Psoas muscle (tissue), 8 donors: Measurements from ENCODE around the gene NAT16. TPM values are rescaled to one million over a fixed set of nuclear protein-coding genes. Genes with fewer than 3 reads are reported as not detected.
A peak's percentile ranks its signal among the peaks of the same experiment; 100 is the strongest.

Experiments
- ATAC-seq, 4 donors: fragments of 200-7000 bp; cut with Tn5 transposase; one replicate each; pipeline ENCODE4 v1.9.1; 2020; ENCODE audit warnings: moderate library complexity in 3 of 4, mild to moderate bottlenecking in 2 of 4
- DNase-seq, 2 donors: peaks; one replicate each; pipeline ENCODE4 v3.0.0-alpha.2; 2020
- H3K27ac ChIP-seq: fragments of 200-600 bp; one replicate; pipeline ENCODE4 v1.8.0; 2022
- H3K27me3 ChIP-seq, 3 donors: fragments of 200-600 bp in 1 of 3; one replicate each; pipeline versions ENCODE4 v1.6.1 to v1.8.0; 2013 to 2022; ENCODE audit warnings: low read length in 2 of 3, mild to moderate bottlenecking in 2 of 3, moderate library complexity in 1 of 3; ENCODE audit not compliant: insufficient read depth in 3 of 3
- H3K36me3 ChIP-seq, 2 donors: fragments of 200-600 bp in 1 of 2; one replicate each; pipeline versions ENCODE4 v1.6.1 to v1.8.0; 2013 to 2022; ENCODE audit warnings: low read depth in 1 of 2, mild to moderate bottlenecking in 1 of 2, moderate library complexity in 1 of 2; ENCODE audit not compliant: insufficient read depth in 1 of 2
- H3K4me1 ChIP-seq: fragments of 200-600 bp; one replicate; pipeline ENCODE4 v1.8.0; 2022
- H3K4me3 ChIP-seq: fragments of 200-600 bp; one replicate; pipeline ENCODE4 v1.8.0; 2022; ENCODE audit warnings: mild to moderate bottlenecking
- H3K9me3 ChIP-seq: fragments of 200-600 bp; one replicate; pipeline ENCODE4 v1.8.0; 2022
- WGBS, 3 donors: extraction: QIAGEN DNeasy Blood & Tissue Kit; methylation state at CpG; one replicate each; pipeline versions ENCODE4 v1.1.6 to v1.1.7; 2013; 5-methylcytosine and 5-hydroxymethylcytosine counted together
- intact Hi-C, 2 donors: fragments of 100-400 bp; cut with DNase I; formaldehyde crosslinking; loops; one replicate each; pipeline versions ENCODE4 v1.11.0 to v1.14.2; 2022
- polyA plus RNA-seq, 3 donors: library from polyadenylated mRNA; stranded (reverse); fragments of 200-250 nt; gene quantifications; one replicate each; pipeline ENCODE4 v1.2.3, GENCODE V29; 2013
- total RNA-seq, 4 donors: library from RNA; stranded (reverse); fragmentation: NEBNext Ultra II Directional in 2 of 4; extraction: Animal tissue kit (Norgen Biotek cat#: 25700) in 2 of 4; gene quantifications; one replicate each; pipeline versions ENCODE4 v1.2.1 to v1.2.4, GENCODE V29; 2021 to 2023
- TF ChIP-seq, protein P1 (sequence below): fragments of 200-600 bp; IDR thresholded peaks from one replicate; pipeline ENCODE4 v1.8.0; 2022; ENCODE audit warnings: antibody characterized with exemption
- donor health status: healthy with polysubstance abuse.
- donor health status: DM: no; HTN: no; CAD: no; lungs with moderate emphysema.
- donor health status: Bipolar disorder and iron deficiency.
- donor health status: healthy.
- donor health status: DM: yes; HTN: yes; CAD: no.
- donor health status: DM: no; HTN: no; CAD: no.
- donor health status: DM: no; HTN: no; CAD: no.
- donor health status: DM: yes; HTN: yes; CAD: no.

NAT16 gene
- total and polyA plus RNA-seq, 7 donors, result 0.01 TPM; not detected in 6

DNA sequence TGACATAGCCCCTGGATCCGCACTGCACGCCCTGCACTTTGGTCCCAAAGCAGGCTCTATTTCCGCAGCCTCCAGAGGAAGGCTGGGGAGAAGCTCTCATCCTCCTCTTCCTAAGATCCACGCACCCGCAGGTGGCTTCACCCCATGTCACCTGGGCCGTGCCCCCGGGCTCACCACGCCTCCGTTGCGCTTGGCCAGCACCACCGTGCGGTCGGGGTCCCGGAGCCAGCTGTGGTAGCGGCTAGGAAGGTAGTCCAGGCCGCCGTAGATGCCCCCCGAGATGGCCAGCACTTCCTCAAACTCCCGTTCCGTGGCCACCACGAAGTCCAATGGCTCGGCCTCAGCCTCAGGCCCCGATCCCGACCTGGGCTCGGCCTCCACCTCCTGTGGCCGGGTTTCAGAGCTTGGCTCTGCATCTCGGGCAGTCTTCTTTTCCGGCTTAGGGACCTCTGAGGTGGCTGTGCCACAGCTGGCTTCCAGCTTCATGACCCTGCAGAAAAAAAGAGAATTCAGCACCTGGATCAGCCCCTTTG is 5.7 kb downstream of the NAT16 start:
- ATAC-seq (no peak), DNase-seq (no peak)
- no peaks in the 10 kb centered on the region for H3K9me3 ChIP-seq
- TF ChIP-seq, protein P1, sequence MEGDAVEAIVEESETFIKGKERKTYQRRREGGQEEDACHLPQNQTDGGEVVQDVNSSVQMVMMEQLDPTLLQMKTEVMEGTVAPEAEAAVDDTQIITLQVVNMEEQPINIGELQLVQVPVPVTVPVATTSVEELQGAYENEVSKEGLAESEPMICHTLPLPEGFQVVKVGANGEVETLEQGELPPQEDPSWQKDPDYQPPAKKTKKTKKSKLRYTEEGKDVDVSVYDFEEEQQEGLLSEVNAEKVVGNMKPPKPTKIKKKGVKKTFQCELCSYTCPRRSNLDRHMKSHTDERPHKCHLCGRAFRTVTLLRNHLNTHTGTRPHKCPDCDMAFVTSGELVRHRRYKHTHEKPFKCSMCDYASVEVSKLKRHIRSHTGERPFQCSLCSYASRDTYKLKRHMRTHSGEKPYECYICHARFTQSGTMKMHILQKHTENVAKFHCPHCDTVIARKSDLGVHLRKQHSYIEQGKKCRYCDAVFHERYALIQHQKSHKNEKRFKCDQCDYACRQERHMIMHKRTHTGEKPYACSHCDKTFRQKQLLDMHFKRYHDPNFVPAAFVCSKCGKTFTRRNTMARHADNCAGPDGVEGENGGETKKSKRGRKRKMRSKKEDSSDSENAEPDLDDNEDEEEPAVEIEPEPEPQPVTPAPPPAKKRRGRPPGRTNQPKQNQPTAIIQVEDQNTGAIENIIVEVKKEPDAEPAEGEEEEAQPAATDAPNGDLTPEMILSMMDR, result no peak
- no peaks in the 10 kb centered on the region for H3K36me3 ChIP-seq
- H3K27ac ChIP-seq, result no peak overlapping the region
- 4 to 5% (median 5%) methylated on average over 26 to 28 of the region's 28 CpGs for WGBS, 3 donors
- intact Hi-C loops, result no loop called here
- H3K4me3 ChIP-seq, result no peak overlapping the region
- H3K4me1 ChIP-seq, result peaks cover 17% of the 10 kb centered on the region
- peaks cover 0 to 99% (median 50%) of the 10 kb centered on the region in 3 donors for H3K27me3 ChIP-seq

DNA sequence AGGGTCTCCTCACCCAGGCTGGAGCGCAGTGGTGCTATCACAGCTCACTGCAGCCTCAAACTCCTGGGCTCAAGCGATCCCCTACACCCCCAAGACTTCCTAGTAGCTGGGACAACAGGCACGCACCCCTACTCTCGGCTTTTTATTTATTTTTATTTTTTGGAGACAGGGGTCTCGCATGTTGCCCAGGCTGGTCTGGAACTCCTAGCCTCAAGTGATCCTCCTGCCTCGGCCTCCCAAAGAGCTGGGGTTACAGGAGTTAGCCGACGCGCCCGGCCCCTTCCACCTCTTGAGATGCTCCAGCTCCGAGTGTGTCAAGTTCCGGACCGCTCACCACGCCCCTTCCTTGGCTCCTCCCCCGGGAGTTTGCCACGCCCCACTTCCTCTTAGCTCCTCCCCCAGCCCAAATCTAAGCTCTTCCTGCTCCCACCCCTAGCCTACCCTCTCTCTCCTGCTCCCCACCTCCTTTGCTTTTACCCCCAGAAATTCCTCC is 6.3 kb downstream of the NAT16 start:
- H3K27me3 ChIP-seq, result peaks cover 0 to 99% (median 52%) of the 10 kb centered on the region in 3 donors
- no peak overlapping the region for H3K27ac ChIP-seq
- H3K9me3 ChIP-seq, result no peaks in the 10 kb centered on the region
- peak overlapping the region; percentile 39 for H3K4me3 ChIP-seq
- WGBS, 3 donors, result 3 to 5% (median 4%) methylated on average over 16 of the region's 16 CpGs
- intact Hi-C loops, result no loop called here
- H3K36me3 ChIP-seq, result no peaks in the 10 kb centered on the region
- DNase-seq (no peak), ATAC-seq (peak in 3 of 4 donors; percentile 53 to 68 (median 60))
- TF ChIP-seq, protein P1, result no peak
- H3K4me1 ChIP-seq, result peaks cover 17% of the 10 kb centered on the region

DNA sequence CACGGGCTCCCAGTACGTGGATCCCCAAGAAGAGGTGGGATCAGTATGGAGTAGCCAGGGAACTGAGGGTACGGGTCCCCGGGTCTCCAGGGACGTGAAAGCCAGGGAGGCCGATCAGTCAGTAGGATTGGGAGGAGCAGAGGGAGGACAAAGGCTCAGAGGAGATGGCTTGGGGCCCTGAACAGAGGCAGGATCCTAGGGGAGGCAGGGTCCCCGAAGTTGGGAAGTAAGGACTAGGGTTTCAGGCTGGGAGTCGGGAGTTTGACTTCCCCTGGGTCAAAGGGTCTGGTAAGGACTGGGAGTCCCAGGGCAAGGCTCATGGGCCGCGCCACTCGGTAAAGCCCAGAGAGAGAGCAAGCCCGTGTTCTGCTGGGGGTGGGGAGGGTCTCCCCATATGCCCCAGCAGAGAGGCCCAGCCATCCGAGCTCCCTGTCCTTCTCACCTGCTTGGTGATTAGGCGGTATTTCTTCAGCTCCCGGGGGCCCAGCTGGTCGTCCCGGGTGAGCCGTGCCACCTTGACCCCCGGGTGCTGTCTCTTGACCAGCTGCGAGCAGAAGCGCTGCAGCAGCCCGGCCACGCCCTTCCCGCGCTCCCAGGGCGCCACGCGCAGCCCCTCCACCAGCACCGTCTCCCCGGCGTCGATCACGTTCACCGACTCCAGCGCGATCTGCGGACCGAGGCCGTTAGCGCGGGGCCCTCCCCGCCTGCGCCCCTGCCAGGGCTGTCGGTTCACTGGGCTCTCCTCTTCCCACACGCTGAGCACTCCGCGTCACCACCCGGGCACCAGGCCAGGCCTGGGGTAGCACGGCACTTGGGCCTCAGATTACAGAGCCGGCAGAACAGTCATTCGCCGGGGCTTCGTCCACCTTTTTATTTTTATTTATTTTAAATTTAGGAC is 7.0 kb downstream of the NAT16 start:
- Histone ChIP-seq H3K27me3 (peaks cover 0 to 99% (median 52%) of the 10 kb centered on the region in 3 donors), H3K4me1 (peaks cover 17% of the 10 kb centered on the region), H3K36me3 (no peaks in the 10 kb centered on the region), H3K27ac (no peak overlapping the region), H3K4me3 (peak overlapping the region; percentile 39), H3K9me3 (no peaks in the 10 kb centered on the region)
- WGBS, 3 donors, result 1 to 2% (median 1%) methylated on average over 51 to 53 of the region's 53 CpGs
- intact Hi-C loops, result no loop called here
- TF ChIP-seq, protein P1, result no peak
- peak; percentile 51 to 92 (median 90) for ATAC-seq
- DNase-seq, result peak; percentile 70 to 86

DNA sequence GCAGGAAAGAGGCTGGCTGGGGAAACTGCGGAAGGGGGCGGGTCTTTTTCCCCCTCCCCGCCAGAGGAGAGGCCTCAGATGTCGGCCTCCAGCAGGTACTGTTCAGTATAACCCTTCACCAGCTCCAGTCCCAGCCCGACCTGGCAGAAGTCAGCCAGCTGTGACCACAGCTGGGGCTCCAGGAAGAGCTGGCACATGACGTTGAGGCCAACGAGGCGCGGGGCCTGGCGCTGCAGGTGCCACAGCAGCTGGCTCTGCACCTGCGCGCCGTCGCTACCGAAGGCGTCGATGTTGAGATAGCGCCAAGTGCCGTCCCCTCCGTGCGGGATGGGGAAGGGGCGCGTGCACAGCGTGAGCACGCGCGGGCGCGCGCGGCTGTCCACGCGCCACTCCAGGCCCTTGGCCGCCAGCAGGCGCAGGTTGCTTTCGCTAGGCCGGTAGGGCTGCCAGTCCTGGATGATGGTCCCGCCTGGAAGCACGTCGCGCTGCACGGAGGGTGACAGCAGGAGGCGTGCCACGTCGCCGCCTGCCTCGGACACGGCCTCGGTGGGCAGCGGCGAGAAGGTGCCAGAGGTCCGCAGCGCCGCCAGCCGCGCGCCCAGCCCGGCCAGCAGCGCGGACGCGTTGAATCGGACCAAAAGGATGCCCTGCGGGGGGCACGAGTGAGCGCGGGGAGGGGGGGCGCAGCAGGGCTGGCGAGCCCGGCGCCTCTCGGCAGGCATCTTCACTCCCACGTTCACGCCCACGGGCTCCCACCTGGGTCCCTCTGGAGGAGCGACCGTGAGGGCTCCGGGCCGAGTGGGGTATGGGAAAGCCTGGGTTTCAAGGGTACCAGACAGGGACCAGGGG is 7.9 kb downstream of the NAT16 start:
- Histone ChIP-seq H3K9me3 (no peaks in the 10 kb centered on the region), H3K36me3 (no peaks in the 10 kb centered on the region), H3K27me3 (peaks cover 0 to 99% (median 58%) of the 10 kb centered on the region in 3 donors), H3K4me1 (peaks cover 17% of the 10 kb centered on the region), H3K27ac (no peak overlapping the region), H3K4me3 (peak overlapping the region; percentile 15)
- TF ChIP-seq, protein P1, result no peak
- ATAC-seq, result no peak
- 1 to 2% (median 1%) methylated on average over 67 to 79 of the region's 79 CpGs for WGBS, 3 donors
- intact Hi-C loops, result no loop called here
- no peak for DNase-seq
